Spleen (tissue), 7 donors: ENCODE measurements around the gene MYBPHL.

Source experiments
- POLR2A ChIP-seq, 3 donors: fragments of 450-650 bp; IDR thresholded peaks; one replicate each; pipeline ENCODE4 v1.5.1; 2017; ENCODE audit warnings: antibody characterized with exemption in 3 of 3, mild to moderate bottlenecking in 1 of 3
- POLR2AphosphoS5 ChIP-seq, 3 donors: sonication (generic); formaldehyde crosslinking; IDR thresholded peaks; one replicate each; pipeline ENCODE4 v1.5.1; 2017; ENCODE audit warnings: antibody characterized with exemption in 3 of 3
- TF ChIP-seq, protein P1 (sequence below), 11 experiments: fragments of 200-600 bp in 7 of 11; fragments of 450-650 bp in 4 of 11; sonication (generic) in 4 of 11; IDR thresholded peaks in 8 of 11; conservative IDR thresholded peaks in 3 of 11; 1 replicate in 7 of 11; 2 replicates in 4 of 11; pipeline versions ENCODE4 v1.4.0 to v1.8.0; 2016 to 2021; ENCODE audit warnings: antibody characterized with exemption in 11 of 11, inconsistent platforms in 4 of 11, mild to moderate bottlenecking in 1 of 11
- donor health status: DM: no; HTN: no; CAD: no; lungs with moderate emphysema.
- donor health status: DM: no; HTN: no; CAD: no.
- donor health status: DM: no; HTN: no; CAD: no.

- TF ChIP-seq, protein P1, sequence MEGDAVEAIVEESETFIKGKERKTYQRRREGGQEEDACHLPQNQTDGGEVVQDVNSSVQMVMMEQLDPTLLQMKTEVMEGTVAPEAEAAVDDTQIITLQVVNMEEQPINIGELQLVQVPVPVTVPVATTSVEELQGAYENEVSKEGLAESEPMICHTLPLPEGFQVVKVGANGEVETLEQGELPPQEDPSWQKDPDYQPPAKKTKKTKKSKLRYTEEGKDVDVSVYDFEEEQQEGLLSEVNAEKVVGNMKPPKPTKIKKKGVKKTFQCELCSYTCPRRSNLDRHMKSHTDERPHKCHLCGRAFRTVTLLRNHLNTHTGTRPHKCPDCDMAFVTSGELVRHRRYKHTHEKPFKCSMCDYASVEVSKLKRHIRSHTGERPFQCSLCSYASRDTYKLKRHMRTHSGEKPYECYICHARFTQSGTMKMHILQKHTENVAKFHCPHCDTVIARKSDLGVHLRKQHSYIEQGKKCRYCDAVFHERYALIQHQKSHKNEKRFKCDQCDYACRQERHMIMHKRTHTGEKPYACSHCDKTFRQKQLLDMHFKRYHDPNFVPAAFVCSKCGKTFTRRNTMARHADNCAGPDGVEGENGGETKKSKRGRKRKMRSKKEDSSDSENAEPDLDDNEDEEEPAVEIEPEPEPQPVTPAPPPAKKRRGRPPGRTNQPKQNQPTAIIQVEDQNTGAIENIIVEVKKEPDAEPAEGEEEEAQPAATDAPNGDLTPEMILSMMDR (IDR thresholded peaks at IDR 0.05 in 8 of 11, conservative IDR thresholded peaks at IDR 0.05 in 3 of 11) = no peak
- TF ChIP-seq POLR2A (IDR thresholded peaks at IDR 0.05) (no peak), POLR2AphosphoS5 (IDR thresholded peaks at IDR 0.05) (no peak)
Observed at GRCh38 chr1:109304226-109304920, 2.4 kb downstream of the MYBPHL start.
